ENCODE measurements around the gene CACNA1C.

The CACNA1C gene

GRCh38 chr12:2651068-2651965 lies 598.5 kb downstream of the CACNA1C start:
- no peak for DNase-seq (ENCODE audit: low read depth in 2 of 3, low spot score in 2 of 3)

GRCh38 chr12:2652011-2652400 lies 599.2 kb downstream of the CACNA1C start:
- no peak for DNase-seq (ENCODE audit: low read depth in 2 of 3, low spot score in 2 of 3)

- DNase-seq (ENCODE audit: low read depth in 2 of 3, low spot score in 2 of 3), result no peak
Measured at GRCh38 chr12:2652401-2653081, 599.8 kb downstream of the CACNA1C start.

GRCh38 chr12:2653461-2653965 lies 600.7 kb downstream of the CACNA1C start:
- no peak for DNase-seq (ENCODE audit: low read depth in 2 of 3, low spot score in 2 of 3)

- no peak for DNase-seq (ENCODE audit: low read depth in 2 of 3, low spot score in 2 of 3)
Measured at GRCh38 chr12:2654311-2654710, 601.5 kb downstream of the CACNA1C start.

- no peak for DNase-seq (ENCODE audit: low read depth in 2 of 3, low spot score in 2 of 3)
Measured at GRCh38 chr12:2654741-2655140, 602.0 kb downstream of the CACNA1C start.

GRCh38 chr12:2662524-2662923 lies 609.7 kb downstream of the CACNA1C start:
- DNase-seq (ENCODE audit: low read depth in 2 of 3, low spot score in 2 of 3), result no peak

- DNase-seq (ENCODE audit: low read depth in 2 of 3, low spot score in 2 of 3), result no peak
Measured at GRCh38 chr12:2664721-2665577, 612.2 kb downstream of the CACNA1C start.

GRCh38 chr12:2666411-2666810 lies 613.6 kb downstream of the CACNA1C start:
- DNase-seq (ENCODE audit: low read depth in 2 of 3, low spot score in 2 of 3), result no peak

- DNase-seq (ENCODE audit: low read depth in 2 of 3, low spot score in 2 of 3), result no peak
Measured at GRCh38 chr12:2666846-2667245, 614.1 kb downstream of the CACNA1C start.

GRCh38 chr12:2667716-2668440 lies 615.1 kb downstream of the CACNA1C start:
- DNase-seq (ENCODE audit: low read depth in 2 of 3, low spot score in 2 of 3), result no peak

- no peak for DNase-seq (ENCODE audit: low read depth in 2 of 3, low spot score in 2 of 3)
Measured at GRCh38 chr12:2668816-2669215, 616.0 kb downstream of the CACNA1C start.

- DNase-seq (ENCODE audit: low read depth in 2 of 3, low spot score in 2 of 3), result no peak
Measured at GRCh38 chr12:2669560-2669959, 616.8 kb downstream of the CACNA1C start.

GRCh38 chr12:2672863-2673262 lies 620.1 kb downstream of the CACNA1C start:
- DNase-seq (ENCODE audit: low read depth in 2 of 3, low spot score in 2 of 3), result no peak

- no peak for DNase-seq (ENCODE audit: low read depth in 2 of 3, low spot score in 2 of 3)
Measured at GRCh38 chr12:2673966-2674810, 621.4 kb downstream of the CACNA1C start.

- no peak for DNase-seq (ENCODE audit: low read depth in 2 of 3, low spot score in 2 of 3)
Measured at GRCh38 chr12:2675776-2676175, 623.0 kb downstream of the CACNA1C start.

- no peak for DNase-seq (ENCODE audit: low read depth in 2 of 3, low spot score in 2 of 3)
Measured at GRCh38 chr12:2677142-2677880, 624.5 kb downstream of the CACNA1C start.

- no peak for DNase-seq (ENCODE audit: low read depth in 2 of 3, low spot score in 2 of 3)
Measured at GRCh38 chr12:2678426-2678825, 625.6 kb downstream of the CACNA1C start.
